Measurements from ENCODE around the gene CACNA1B. TPM values are rescaled to one million over a fixed set of nuclear protein-coding genes. Genes with fewer than 3 reads are reported as not detected.

The CACNA1B gene
- total and polyA plus RNA-seq, 9 of the 15 experiments (the other 6 are each of a cell fraction or from before 2014, with no cell fraction given) = 0.01 to 0.04 TPM; not detected in 7

GRCh38 chr9:138020795-138021182, 143.2 kb downstream of the CACNA1B start (continued):
- TF ChIP-seq CREB1 (IDR thresholded peaks at IDR 0.05) = no peak
- TF ChIP-seq CREB1 (CRISPR knock-in tag; IDR thresholded peaks at IDR 0.05) = no peak
- TF ChIP-seq JUN (IDR thresholded peaks at IDR 0.05; ENCODE audit: borderline replicate concordance, low read depth, low read length) = no peak
- TF ChIP-seq JUN (CRISPR knock-in tag; IDR thresholded peaks at IDR 0.05; ENCODE audit: borderline replicate concordance) = no peak
- no peak for TF ChIP-seq ZNF639 (CRISPR knock-in tag; conservative IDR thresholded peaks at IDR 0.05 in 1 of 2, IDR thresholded peaks at IDR 0.05 in 1 of 2)
- no peak for TF ChIP-seq ZNF436 (CRISPR knock-in tag; IDR thresholded peaks at IDR 0.05)
- TF ChIP-seq TEAD4 (IDR thresholded peaks at IDR 0.05; ENCODE audit: low read length) = no peak
- no peak for TF ChIP-seq TEAD4 (CRISPR knock-in tag; IDR thresholded peaks at IDR 0.05; ENCODE audit: borderline replicate concordance)
- TF ChIP-seq YBX1 (IDR thresholded peaks at IDR 0.05) = no peak
- TF ChIP-seq FOS (IDR thresholded peaks at IDR 0.05; ENCODE audit: extremely low read depth, insufficient read length) = no peak
- no peak for TF ChIP-seq E2F4 (CRISPR knock-in tag; IDR thresholded peaks at IDR 0.05; ENCODE audit: low read depth)
